ES-I3 (cell line): ENCODE measurements around the gene RNASE8.

Source experiments
- H3K36me3 ChIP-seq: 2 replicates; pipeline ENCODE4 v1.6.1; 2013; ENCODE audit warnings: mild to moderate bottlenecking, low read length, control low read depth, moderate library complexity; ENCODE audit not compliant: insufficient read depth
- H3K4me1 ChIP-seq: 2 replicates; pipeline ENCODE4 v1.6.1; 2013; ENCODE audit warnings: mild to moderate bottlenecking, control low read depth, low read length; ENCODE audit not compliant: insufficient read depth
- H3K9ac ChIP-seq: 2 replicates; pipeline ENCODE4 v1.6.1; 2013; ENCODE audit warnings: low read depth, mild to moderate bottlenecking, low read length, moderate library complexity
- H3K9me3 ChIP-seq: 2 replicates; pipeline ENCODE4 v1.6.1; 2013; ENCODE audit warnings: mild to moderate bottlenecking, low read length, moderate library complexity; ENCODE audit not compliant: control insufficient read depth, insufficient read depth

The RNASE8 gene

DNA sequence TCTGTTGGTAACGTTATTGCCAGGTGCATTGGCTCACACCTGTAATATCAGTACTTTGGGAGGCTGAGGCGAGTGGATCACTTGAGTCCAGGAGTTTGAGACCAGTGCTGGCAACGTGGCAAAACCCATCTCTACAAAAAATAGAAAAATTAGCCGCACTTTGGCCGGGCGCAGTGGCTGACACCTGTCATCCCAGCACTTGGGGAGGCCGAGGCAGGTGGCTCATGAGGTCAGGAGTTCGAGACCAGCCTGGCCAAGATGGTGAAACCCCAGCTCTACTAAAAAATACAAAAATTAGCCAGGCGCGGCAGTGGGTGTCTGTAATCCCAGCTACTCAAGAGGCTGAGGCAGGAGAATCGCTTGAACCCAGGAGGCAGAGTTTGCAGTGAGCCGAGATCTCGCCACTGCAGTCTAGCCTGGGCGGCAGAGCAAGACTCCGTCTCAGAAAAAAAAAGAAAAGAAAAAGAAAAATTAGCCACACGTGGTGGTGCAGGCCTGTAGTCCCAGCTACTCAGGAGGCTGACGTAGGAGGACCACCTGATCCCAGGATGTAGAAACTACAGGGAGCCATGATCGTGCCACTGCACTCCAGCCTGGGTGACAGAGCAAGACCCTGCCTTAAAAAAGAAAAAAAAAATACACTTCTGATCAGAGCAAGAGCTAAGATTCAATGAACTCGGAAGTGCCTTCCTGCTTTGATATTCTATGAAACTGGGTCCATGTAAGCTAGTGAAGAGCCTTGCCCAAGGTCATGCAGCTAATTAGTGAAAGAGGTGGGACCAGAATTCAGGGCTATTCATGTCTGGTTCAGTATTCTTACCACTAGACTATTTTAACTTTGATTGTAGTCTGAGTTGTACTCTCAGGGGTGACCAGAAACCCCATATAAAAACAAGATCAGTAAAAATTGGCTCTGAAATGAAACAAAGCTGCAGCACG is 4.2 kb upstream of the RNASE8 start:
- H3K9ac ChIP-seq, result no peak overlapping the region
- H3K36me3 ChIP-seq, result no peaks in the 10 kb centered on the region
- no peaks in the 10 kb centered on the region for H3K4me1 ChIP-seq
- H3K9me3 ChIP-seq, result no peaks in the 10 kb centered on the region

DNA sequence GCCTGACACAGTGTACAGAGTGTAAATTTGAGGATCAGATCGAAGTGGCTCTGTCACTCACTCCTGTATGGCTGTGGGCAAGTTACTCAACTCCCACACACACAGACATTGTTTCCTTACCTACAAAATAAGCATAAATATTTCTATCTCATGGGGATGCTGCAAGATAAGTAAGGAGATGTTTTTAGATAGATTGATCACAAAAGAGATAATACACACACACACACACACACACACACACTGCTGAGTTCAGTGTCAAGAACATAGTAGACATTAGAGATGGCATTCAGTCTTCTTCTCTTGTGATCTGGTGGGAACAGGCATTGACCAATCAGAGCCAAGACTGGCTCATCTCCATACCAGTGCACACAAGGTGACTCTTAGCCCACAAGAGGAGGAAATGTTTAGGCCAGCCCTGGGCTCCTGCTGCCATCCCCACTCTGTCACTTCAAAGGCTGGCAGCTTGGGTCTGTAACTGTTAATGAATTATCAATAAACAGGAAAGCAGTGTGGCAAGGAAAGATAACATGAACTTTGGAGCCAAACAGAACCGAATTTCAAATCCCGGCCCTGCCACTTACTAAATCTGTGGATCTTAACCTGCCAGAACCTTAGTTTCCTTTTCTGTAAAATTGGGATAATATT is 3.4 kb upstream of the RNASE8 start:
- no peaks in the 10 kb centered on the region for H3K4me1 ChIP-seq
- H3K36me3 ChIP-seq, result no peaks in the 10 kb centered on the region
- no peaks in the 10 kb centered on the region for H3K9me3 ChIP-seq
- no peak overlapping the region for H3K9ac ChIP-seq

DNA sequence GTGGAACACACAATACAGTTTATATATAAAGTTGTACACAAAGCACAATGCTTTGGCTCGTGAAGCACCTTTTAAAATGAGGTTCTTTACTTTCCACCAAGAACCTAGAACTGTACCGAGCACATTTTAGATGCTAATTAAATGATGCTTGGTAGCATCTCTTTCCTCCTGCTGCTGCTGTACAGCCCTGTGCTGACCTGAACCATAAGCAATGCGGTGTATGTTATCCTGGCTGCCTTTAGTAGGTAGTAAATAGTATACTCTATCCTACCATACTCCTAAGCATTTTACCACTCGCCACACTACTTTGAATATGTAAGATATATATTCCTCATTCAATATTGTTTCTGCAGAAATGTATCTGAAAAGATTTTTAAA is 2.9 kb upstream of the RNASE8 start:
- Histone ChIP-seq H3K9me3 (no peaks in the 10 kb centered on the region), H3K4me1 (no peaks in the 10 kb centered on the region), H3K36me3 (no peaks in the 10 kb centered on the region), H3K9ac (no peak overlapping the region)

DNA sequence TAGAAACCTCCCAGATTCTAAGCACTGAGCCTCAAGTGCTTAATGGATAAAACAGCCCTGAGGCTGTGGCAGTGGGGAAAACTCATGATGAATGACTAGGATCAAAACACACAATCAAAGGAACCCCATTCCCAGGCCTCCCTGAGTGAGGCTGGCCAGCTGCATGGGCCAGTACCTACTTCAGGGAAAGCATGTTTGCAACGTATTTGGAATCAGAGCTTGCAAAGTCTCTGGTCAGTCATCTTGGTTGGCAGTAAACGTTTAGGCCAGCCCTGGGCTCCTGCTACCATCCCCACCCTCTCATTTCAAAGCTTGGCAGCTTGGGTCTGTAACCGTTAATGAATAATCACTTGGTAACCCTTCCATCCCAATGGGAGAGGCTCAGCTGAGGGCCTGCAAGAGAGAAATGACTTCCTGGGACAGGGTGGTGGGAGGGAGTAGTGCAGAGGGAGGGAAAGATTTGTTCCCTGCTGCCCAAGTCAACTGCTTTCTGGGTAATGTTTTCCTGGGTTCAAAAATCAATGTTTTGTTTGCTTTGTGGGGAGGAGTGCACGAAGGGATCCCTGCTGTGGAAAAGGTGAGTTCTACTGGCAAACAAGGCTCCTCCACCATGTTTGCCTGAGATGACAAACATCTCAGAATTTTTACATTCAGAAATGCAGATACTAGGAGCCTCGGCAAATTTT is 2.0 kb upstream of the RNASE8 start:
- Histone ChIP-seq H3K9me3 (no peaks in the 10 kb centered on the region), H3K9ac (no peak overlapping the region), H3K4me1 (no peaks in the 10 kb centered on the region), H3K36me3 (no peaks in the 10 kb centered on the region)

DNA sequence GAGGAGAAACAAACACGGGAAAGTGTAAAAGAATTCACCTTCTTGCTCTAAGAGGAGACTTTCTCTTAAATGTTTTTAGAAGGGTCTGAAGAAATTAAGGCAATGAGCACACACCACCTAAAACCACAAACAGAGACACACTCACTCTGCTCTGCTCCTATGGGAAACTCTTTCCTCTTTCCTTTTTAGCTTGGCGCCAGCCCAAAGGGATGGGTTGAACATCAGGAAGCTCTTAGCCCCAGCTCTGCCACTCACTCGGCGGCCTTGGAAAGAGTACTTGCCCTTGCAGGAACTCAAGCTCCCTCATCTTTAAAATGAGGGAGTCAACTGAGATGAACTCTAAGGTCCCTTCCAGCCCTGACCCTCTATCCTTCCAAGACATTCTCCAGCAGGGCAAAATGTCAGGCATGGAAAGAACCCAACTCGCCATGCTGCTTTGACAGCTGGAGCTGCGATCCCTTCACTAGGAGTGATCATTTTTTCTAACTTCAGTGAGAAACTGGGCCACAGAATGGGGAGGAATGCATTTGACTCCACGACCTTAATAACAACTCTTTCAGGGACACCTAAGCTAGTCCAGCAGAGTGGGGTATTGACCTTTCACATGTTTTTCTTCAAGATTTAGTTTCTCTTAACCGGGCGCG is 980 bp upstream of the RNASE8 start:
- H3K9ac ChIP-seq, result no peak overlapping the region
- H3K4me1 ChIP-seq, result no peaks in the 10 kb centered on the region
- H3K36me3 ChIP-seq, result no peaks in the 10 kb centered on the region
- no peaks in the 10 kb centered on the region for H3K9me3 ChIP-seq

DNA sequence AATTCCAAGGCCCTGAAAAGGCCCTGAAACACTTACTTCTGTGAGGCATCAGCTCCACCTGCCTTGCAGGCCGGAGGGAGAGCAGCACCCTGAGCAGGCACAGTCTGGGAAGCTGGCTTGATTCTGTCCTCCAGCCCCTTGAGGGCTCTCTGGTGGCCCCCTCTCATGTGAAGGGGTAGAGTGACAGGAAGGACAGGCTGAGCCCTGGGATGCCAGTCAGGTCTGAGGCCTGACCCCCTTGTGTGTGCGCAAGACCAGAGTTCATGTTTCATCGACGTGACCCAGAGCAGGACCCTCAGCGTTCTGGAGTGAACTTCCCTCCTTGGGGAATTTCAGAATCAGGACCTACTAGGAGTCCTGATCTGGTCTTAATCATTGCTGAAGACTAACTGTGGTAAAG is 1.3 kb downstream of the RNASE8 start:
- no peaks in the 10 kb centered on the region for H3K9me3 ChIP-seq
- peaks cover 4% of the 10 kb centered on the region; the same call in 1 of the 2 replicates for H3K4me1 ChIP-seq
- H3K9ac ChIP-seq, result no peak overlapping the region
- H3K36me3 ChIP-seq, result no peaks in the 10 kb centered on the region

DNA sequence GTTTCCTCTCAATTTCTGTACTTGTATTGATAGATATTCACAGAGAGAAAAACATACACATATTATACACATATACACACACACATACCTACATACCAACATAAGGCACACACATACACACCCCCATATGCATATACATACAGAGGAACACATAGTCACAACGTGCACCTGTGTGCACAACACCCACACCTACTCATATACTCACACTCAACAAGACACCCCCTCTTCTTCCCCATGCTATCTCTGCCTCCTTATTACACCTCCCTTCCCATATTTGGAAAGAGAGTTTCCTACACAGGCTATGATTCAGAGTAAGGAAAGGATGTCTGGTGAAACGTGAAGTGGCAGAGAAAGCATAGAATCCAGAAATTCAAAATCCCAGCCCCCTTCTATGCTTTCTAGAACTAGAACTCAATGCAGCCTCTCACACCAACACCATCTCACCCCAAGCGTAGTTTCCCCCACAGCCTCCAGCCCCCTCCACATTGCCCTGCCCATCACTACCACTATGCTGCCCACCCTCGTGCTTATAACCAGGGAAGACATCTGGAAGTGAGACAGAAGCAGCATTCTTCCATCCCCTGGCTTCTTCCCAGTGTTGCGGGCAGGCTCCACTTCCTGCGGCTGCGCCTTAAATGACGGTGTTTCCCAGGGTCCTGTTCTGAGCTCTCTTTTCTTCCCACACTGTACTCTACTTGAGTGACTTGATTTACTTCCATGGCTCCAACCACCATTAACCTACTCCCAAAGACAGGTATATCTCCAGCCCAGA is 2.4 kb downstream of the RNASE8 start:
- Histone ChIP-seq H3K9me3 (no peaks in the 10 kb centered on the region), H3K9ac (no peak overlapping the region), H3K4me1 (peaks cover 4% of the 10 kb centered on the region; the same call in 1 of the 2 replicates), H3K36me3 (no peaks in the 10 kb centered on the region)

DNA sequence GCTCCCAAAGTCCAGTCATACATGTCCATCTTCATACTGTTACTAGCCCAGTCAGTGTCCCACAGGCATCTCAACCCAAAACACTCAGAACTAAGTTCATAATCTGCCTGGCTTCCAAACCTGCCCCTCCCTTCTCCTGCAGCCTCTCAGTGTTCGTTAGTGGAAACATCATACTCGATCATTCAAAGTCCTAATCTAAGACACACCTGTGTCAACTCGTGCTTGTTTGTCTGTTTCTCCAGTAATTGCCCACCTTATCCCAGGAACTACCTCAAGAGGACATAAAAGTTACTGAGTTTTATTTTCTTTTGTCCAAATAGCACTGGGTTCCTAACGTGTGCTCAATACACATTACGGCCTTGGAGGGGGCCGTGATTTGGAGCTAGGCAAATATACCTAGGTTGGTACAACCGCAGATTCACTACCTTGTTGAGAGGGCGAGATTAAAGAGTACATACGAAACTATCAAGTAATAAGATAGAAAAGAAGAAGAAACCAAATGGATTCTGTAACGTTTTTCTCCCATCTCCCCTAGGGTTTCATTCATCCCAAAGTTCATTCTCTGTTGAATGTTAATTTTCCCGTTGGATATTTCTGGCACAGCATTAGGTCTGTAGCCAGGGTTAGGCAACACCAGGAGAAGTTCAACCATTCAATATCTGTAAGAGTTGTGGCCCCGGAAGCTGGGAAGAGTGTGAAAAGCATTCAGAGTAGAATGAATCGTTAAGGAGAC is 3.2 kb downstream of the RNASE8 start:
- Histone ChIP-seq H3K4me1 (peaks cover 4% of the 10 kb centered on the region; the same call in 1 of the 2 replicates), H3K36me3 (no peaks in the 10 kb centered on the region), H3K9ac (no peak overlapping the region), H3K9me3 (no peaks in the 10 kb centered on the region)

DNA sequence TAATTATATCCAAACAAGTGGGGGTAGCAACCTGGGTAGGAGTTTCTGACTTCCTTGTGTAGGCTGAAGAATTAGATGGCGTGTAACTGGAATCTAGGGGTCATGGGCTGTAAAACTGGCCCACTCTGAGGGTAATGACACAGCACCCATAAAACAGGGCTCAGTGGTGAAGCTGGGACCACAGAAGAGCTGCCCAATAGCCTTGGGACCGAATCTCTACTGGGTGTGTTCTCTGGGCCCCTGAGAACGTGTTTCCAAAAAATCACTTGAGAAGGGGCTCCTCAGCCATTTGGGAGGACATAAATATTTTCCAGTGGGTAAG is 3.7 kb downstream of the RNASE8 start:
- H3K9ac ChIP-seq, result no peak overlapping the region
- H3K4me1 ChIP-seq, result peaks cover 4% of the 10 kb centered on the region; the same call in 1 of the 2 replicates
- H3K36me3 ChIP-seq, result no peaks in the 10 kb centered on the region
- H3K9me3 ChIP-seq, result no peaks in the 10 kb centered on the region

DNA sequence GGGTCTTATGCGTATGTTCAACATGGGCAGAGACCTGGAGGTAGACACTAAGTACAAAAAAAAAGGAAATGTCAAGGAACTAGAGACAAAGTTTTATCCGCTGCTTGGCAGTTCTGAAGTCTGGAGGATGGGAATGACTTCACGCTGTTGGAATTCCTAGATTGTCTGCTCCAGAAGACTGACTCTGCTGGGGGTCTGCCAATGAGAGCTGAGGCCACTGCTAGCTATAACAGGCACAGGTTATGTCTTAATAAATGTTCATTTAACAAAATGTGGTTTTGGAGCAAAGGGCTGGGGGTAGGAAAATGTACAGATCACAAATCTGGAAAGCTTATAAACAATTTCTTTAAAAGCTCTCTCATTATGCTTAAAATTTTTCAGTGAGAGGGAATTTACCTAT is 5.9 kb downstream of the RNASE8 start:
- no peaks in the 10 kb centered on the region for H3K36me3 ChIP-seq
- no peak overlapping the region for H3K9ac ChIP-seq
- no peaks in the 10 kb centered on the region for H3K9me3 ChIP-seq
- peaks cover 4% of the 10 kb centered on the region; the same call in 1 of the 2 replicates for H3K4me1 ChIP-seq

DNA sequence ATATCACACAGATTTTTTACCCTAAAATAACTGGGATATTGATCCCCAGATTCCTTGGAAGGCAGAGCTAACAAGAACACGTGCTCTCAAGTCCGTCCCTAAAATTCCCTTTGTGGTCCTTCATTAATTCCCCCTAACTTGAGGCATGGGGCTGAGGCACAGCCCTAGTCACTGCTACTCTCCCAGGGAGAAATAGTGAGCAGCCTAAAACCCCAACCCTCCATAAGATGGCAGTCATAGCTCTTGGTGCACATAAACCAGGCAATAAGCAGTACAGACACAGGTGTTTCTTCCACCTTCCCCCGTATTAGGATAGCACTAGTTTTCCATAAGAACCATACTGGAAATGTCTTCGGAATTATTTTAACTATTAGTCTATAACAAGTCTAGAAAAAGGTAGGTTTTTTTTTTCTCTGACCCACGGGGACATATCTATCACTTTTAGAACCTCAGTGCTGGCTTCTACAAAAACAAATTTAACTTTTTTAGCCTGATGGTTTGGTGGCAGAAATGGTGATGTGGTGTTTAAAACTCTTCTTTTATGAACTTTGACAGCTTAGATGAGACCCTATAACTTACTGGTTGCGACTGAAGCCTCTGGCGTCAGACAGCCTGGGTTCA is 9.4 kb downstream of the RNASE8 start:
- Histone ChIP-seq H3K9me3 (no peaks in the 10 kb centered on the region), H3K9ac (no peak overlapping the region), H3K36me3 (no peaks in the 10 kb centered on the region), H3K4me1 (peaks cover 6% of the 10 kb centered on the region; the same call in 1 of the 2 replicates)

DNA sequence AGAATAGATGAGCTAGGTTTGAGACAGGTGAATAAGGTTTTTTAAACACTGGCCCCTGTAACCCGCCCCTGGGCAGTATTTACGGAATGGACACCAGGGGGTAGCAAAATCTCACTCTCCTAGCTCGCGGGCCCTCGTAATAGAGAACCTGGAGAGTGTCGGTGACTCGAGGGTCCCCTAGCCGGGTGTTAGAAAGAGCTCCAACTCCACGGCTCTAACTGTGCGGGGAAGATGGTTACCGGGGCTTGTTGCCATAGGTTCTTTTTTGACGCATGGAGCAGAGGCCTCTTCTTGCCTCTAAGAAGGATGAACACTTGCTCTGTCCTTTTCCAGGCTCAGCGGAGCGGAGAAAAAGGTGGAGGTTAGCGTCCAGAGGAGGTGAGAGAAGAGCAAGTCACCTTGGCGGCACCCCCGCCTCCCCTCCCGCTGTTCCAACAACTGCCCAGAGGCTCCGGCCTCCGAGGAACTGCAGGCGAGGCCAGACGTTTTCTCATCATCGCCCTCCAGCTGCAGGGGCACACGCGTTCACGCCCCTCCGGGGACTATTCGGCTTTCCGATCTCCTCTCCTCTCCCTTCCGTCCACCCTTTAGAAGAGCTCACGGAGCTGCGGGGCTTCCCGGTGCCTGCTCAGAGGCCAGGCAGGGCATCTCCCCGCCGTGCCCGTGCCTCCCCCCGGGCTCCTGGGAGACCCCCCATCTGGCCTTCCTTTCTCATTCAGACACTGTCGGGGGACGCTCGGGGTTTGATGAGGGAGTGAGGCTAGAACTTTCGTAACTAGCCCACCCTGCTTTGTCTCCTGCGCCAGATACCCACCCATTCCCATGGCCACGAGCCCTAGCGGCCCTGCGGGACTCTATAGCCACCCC is 11.1 kb downstream of the RNASE8 start:
- H3K36me3 ChIP-seq, result no peaks in the 10 kb centered on the region
- peak overlapping the region; percentile 67; the same call in 1 of the 2 replicates for H3K9ac ChIP-seq
- no peaks in the 10 kb centered on the region for H3K9me3 ChIP-seq
- H3K4me1 ChIP-seq, result peaks cover 9% of the 10 kb centered on the region; the same call in 1 of the 2 replicates
